ENCODE results near the gene ESPN.
"Not testable (repeated sequence)": the region's sequence is repeated elsewhere in the genome, so short reads cannot be mapped to it uniquely, and the experiment has no call there.

Gene ESPN

DNA sequence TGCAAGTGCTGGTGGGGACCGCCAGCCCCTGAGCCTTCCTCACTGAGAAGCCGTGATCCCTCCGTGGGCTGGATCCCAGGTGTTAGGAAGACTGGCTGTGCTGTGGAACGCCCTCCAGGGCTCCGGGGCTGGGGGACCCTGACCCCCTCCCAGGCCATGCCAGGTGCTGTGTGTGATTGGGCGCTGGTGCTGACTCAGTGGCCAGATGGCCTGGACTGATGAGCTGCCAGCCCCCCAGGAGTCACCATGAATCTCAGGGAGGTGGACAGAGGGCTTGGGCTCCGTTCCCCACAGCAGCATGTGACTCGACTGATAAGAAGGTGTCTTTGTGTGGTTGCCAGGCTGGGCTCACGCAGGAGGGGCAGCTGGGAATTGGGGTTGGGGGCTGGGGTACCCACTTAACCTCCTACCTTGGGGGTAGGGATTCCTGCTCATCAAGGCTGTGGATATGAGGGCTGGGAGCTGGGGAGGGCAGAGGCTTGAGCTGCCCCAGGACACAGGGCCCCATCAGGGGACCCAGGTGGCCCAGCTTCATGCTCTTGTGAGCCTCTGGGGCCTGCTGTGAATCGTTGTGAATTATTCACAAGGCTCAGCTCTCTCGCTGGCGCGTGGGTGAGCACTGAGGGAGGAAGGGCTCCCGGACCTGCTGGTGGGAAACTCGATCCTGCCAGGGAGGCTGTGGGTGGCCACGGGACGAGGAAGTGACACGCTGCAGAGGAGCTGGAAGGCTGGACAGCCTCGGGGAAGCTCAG, 5.3 kb downstream of the ESPN start:
- not testable (repeated sequence) for DNase-seq

DNA sequence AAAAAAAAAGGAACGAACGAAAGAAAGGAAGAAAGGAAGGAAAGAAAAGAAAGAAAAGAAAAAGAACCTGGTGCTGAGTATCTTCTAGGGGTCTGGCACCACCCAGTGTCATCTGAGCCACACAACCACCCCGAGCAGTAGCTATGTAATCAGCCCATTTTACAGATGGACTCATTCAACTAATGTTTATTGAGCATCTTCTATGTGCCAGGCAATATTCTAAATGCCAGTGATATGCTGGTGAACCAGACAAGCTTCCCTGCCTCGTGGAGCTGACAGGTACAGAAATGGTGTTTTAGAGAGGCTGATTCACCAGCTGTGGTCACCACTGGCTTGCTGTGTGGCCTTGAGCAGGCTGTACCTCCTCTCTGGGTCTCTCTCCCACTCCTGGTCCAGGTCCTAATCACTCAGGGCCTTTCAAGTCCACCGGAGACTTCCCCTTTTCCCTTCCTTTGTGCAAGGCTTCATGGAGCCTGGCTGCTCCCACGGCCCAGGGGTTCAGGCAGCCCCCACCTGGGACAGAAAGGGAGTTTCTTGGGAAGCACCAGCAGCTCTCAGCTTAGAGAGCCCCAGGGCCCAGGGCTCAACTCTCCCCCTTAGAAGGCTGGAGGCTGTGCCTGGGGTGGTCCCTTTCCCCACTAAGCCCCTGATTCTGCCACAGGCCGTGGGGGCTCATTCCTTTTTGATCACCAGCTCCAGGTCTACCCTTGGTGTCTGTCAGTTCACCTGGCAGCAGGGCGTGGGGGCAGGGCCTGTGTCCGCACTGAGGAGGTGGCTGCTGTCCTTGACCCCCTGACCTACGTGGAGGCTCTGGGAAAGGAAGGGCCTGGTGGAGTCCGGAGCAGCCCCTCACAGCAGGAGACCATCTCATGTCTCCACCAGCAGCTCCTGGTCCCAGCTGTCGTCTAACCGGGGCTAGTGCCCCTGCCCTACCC, 7.3 kb downstream of the ESPN start:
- DNase-seq: not testable (repeated sequence)

DNA sequence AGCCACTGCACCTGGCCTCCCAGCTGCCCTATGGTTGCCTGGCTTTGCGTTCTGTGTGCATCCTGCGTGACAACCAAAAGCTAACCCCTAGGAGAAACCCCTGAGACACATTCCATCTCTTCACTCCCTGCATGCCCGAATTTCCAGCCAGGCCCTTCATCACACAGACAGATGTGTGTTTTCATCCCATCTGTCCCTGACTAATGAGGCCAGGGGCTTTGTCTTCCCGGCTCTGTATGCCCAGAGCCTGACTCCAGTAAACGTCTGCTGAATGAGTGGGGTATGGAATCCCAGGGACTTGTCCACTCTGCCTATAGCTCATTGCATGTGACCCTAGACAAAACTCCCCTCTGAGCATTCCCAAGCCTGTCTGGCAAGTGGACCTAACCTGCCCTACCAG, 9.6 kb downstream of the ESPN start:
- no peak for DNase-seq

DNA sequence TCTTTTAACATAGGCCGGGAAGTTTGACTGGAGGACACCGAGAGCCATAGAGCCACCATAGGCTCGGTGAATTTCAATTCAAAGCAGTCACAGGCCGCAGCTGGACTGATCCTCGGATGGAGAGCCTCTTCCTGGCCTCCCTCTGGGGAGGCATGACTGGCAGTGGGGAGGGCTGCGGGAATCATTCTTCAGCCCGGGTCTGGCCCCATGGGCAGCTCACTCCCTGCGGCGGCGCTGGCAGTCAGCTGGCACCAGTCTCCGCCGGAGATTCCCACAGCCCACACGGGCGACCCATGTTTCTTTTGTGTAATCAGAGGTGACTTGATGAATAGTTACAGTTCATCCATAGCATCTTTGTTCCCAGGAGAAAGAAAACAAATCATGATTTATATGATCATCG, 10.6 kb downstream of the ESPN start:
- DNase-seq: no peak

DNA sequence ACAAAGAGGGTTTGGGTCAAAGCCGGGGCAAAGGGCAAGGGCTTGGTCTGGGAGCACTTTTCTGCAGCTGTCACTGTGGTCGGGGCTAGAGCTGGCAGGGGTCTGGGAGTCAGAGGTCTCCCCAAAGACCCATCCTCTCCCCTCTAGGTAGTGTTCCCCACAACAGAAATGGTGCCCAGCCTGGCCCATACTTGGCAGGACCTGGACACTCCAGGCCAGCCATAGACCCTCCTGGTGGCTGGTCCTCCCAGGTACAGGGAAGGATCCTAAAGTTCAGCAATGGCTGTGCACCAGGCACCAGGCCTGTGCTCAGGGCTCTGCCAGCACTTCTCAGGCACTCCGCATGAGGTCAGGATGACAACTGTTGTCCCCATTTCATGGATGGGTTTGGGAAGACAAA, 11.0 kb downstream of the ESPN start:
- no peak for DNase-seq

DNA sequence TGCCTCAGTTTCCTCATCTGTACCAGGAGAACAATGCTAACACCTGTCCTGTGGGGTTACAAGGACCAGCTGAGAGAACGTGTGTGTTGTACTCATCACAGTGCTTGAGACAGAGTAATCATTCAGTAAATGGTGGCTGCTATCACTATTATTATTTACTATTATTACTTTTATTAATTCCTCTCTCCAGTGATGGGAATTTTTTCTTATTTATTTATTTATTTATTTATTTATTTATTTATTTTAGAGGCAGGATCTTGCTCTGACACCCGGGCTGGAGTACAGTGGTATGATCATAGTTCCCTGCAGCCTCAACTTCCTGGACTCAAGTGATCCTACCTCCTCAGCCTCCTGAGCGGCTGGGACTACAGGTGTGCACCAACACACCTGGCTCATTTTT, 11.7 kb downstream of the ESPN start:
- DNase-seq: not testable (repeated sequence)

DNA sequence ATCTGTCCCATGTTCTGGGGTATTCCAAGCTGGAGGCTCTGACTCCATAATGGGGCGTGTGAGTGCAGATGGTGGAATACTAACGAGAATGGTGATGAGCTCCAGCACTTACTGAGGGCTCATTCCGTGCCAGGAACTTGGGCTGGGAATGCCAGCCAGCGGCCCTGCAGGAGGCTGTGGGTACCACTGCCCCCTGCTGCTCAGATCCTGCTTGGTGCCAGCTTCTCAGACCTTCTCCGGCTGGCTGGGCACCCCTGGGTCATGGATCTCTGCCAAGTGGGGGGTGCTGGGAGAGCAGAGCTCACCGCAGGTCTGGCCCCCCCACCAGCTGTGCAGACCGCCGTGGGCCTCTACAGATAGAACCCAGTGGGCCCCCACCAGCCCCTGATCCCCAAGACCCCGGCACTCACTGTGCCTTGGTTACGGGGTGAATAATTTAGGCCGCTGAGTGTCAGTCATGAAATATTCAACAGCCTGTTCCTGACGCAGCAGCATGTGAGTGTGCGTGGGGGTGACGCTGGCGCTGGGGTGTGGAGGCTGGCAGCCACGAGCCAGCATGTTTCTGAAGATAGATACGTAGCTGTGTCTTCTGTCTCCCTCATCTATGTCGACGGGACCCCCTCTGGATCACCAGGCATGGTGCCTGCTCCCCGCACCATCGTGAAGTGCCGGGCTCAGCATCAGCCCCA, 12.6 kb downstream of the ESPN start:
- peak in 2 of 3 experiments; percentile 34 to 54 for DNase-seq

DNA sequence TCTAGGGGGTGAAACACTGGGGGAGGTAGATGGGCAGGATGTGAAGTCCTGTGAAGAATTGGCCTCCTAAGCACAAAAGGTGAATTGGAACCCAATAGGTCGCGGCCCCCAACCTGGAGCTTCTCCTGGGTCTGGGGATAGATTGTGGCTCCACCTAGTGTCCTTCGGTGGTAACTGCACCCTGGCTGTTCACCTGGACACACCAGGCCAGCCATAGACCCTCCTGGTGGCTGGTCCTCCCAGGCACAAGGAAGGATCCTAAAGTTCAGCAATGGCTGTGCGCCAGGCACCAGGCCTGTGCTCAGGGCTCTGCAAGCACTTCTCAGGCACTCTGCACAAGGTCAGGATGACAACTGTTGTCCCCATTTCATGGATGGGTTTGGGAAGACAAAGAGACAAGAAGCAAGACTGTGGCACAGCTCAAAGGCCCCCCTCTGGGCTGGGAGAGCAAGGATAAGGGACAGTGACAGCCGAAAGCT, 13.5 kb downstream of the ESPN start:
- DNase-seq: peak; percentile 63 to 81 (median 66)

DNA sequence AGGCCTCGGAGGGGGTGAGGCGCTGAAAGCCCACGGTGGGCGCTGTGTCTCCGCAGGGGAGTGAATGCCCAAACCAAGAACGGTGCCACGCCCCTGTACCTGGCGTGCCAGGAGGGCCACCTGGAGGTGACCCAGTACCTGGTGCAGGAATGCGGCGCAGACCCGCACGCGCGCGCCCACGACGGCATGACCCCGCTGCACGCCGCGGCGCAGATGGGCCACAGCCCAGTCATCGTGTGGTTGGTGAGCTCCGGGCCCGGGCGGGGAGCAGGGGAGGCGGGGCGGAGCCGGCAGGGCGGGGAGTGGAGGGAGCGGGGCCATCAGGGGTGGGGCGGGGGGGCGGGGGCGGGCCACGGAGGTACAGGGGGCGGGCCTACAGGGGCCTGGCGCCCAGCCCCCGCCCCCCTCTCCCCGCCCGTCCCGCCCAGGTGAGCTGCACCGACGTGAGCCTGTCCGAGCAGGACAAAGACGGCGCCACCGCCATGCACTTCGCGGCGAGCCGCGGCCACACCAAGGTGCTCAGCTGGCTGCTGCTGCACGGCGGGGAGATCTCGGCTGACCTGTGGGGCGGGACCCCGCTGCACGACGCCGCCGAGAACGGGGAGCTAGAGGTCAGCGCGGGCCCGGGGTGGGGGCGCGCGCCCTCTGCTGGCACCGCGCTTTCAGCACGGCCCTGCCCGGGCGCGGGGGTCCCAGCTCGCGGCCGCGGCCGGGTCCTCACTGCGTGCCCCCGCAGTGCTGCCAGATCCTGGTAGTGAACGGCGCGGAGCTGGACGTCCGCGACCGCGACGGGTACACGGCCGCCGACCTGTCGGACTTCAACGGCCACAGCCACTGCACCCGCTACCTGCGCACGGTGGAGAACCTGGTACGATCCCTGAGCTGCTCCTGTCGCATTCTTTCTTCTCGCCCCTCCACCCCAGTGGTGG, 15.9 kb downstream of the ESPN start:
- DNase-seq: peak in 2 of 3 experiments; percentile 52 to 53

DNA sequence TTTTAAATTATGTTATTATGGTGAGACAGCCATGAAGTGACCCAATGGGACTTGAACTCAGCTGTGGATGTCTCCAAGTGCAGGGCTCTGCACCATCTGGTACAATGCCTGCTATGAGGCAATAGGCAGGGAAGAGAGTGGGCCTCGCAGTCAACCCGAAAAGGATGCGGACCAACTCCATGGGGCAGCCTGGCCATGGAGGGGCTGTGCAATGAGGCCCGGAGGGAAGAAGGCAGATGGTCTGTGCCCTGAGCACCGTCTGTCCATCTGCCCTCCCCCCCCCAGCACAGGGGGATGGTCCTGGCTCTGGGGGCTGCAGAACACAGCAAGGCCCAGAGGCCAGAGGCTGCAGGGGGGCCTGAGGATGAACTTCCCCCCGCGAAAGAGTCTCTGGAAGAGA, 17.0 kb downstream of the ESPN start:
- no peak for DNase-seq

DNA sequence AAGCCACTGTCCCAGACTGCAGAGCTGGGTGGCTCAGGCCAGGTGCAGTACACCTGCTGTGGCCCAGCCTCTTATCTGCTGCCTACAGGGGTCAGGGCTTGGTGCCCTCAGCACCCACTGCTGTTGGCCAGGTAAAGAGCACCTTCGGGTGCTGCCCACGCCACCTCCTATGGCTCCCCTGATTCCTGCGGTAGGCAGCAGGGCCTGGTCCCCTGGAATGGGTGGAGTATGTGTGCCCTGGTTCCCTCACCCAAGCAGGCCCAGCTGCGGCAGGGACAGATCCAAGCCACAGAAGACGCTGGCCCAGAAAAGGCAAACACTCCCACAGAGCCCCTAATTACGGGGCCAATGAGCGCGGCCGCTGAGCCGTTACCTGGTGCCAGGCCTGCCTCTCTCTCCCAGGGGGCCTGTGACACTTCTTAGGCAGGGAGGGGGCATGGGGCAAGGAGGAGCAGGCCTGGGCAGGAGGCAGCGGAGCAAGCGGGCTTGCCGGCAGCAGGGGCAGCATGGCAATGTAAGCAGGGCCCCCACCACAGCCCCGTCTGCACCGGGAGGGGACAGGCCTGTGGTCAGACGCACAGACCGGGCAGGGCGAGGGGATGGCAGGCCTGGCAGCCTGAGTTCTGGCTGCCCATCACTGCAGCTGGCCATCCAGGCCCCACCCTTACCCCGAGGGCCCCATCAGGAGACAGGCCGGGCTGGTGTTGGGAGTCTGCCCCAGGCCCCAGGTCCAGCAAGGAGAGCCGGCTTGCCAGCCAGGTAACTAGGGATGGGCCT, 19.0 kb downstream of the ESPN start:
- peak; percentile 14 to 60 (median 22) for DNase-seq

DNA sequence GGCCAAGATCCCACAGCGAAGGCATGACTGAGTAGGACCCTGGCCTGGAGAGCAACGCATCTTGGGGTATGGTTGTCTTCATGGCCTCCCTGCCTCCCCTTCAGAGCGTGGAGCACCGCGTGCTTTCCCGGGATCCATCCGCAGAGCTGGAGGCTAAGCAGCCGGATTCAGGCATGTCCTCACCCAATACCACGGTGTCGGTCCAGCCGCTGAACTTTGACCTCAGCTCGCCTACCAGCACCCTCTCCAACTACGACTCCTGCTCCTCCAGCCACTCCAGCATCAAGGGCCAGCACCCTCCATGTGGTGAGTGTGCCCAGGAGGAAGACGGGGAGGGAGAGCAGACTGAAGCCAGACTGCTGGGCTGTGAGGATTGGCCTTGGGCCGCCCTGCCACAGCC, 19.8 kb downstream of the ESPN start:
- no peak for DNase-seq

DNA sequence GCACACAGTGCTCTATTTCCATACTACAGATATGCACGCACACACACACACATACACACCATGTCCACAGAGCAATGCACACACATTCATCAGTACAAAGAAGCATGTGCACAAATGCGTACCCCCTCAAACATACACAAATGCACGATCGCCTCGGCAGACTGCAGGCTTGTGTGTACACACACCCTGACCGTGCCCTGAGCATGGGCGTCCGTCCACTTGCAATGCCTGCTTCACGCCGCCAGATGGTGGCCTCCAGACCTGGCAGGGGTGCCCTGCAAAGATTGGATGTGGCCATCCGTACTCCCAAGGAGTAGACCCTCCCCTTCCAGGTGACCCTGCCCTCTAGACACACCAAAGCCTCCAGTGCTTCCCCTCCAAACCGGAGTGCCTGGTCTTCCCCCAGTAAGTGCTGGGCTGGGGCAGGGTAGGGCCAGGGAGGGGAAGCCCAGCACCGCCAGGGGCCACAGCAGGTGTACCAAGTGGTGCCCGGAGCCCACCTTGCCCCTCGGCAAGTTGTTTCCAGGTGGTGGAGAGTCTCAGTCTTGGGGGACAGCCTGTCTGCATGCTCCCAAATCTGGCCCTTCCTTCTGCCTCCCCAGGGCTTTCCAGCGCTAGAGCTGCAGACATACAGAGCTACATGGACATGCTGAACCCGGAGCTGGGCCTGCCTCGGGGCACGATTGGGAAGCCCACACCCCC, 20.6 kb downstream of the ESPN start:
- DNase-seq: peak in 2 of 3 experiments; percentile 12 to 31

DNA sequence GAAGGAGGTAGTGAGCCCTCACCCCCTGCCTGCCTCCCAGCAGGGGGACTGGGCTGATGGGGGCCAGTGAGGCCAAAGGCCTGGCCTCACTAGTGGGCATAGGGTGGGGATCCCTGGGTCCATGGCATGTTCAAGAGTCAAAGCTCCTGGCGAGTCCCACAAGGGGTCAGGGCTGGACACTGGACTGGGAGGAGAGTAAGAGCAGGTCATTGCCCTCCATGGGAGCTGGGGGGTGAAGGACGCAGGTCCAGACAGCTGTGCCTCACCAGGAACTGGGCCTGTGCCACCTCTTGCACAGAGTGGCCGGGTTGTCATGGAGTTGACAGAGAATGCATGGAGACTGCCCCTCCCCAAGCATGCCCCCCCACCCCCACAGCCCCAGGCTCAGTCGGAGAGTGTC, 21.4 kb downstream of the ESPN start:
- peak in 2 of 3 experiments; percentile 46 to 60 for DNase-seq

DNA sequence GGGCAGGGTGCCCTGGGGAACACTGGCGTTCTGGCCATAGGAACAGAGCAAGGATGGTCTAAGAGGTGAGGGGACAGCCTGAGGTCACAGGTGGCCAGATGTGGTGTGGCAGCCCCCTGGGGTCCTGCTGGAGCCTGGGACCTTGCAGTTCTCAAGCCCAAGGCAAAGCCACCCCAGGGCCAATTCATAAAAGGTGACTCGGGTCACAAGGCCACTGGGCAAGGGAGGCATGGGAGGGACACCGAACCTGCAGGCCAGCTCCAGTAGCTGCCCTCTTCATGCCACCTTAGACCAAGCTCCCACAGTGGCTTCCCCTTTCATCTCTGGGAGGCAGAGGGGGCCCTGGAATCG, 22.1 kb downstream of the ESPN start:
- no peak for DNase-seq

DNA sequence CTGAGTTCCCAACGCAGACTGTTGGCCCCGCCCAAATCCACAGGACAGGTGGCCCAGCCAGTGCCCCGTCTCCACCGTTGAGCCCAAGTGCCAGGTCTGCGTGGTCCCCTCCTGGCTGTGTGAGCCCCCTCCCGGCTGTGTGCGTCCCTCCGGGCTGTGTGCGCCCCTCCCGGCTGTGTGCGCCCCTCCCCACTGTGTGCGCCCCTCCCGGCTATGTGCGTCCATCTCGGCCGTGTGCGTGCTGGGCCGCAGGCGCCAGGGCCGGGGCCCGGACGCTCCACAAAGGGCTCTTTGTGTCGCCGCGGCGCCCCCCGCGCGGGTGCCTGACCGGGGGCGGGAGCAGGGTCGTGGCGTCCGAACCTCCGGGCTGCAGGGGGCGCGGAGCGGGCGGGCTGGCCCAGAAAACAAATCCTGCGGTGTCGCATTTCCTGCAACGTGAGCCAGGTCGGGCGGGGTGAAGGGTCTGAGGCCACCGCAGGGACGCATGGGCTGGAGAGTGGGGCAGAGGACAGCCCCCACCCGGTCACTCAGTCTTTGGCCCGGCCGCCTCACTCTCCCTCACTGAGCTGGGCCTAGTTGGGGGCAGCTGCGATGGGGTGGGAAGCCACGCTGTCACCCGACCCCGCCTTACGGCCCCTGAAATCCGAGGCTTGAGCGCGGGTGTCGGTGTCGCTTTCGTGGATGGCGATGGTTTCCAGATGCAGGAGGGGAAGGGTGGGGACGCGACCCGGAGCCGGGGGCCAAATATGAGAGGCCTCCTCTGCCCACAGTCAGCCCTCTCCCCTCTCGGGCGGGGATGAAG, 22.6 kb downstream of the ESPN start:
- peak; percentile 36 to 61 (median 59) for DNase-seq

DNA sequence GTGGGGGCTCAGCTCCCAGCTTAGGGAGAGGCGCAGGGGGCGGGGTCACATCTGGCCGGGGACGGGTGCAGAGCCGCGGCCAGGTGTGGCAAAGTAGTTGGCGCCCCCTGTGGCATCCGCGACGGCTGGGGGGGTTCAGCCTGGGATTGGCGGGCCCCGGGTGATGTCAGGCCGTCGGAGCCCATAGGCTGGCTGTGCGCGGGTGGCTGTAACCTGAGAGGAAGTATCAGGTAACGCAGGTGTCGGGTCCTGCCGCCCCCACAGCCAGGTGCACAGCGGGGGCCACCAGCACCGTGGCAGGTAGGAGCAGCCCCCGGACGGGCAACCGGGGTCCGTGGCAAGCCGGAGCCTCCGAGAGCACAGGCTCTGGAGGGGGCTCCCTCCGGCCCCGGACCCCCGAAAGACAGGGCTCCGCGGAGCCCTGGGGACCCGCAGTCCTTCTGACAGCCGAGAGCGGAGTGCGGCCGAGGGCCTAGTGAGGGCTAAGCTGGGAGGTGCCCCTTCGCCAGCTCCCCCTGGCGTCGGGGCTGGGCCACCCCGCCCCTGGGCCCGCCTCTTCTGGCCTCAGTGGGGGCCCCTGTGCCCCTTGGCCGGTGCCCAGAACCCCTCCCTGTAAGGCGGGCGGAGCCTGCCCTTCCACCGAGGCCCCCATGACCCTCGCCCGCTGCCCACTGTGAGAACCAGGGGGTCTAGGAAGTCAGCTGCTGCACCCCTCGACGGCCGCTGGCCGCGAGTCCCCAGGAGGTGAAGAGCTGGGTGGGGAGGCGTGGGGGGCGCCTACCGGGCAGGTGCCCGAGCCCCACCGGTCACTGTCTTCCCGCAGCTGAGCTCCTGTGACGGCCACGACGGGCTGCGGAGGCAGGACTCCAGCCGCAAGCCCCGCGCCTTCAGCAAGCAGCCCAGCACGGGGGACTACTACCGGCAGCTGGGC, 23.5 kb downstream of the ESPN start:
- peak; percentile 71 to 83 (median 75) for DNase-seq
